OCI-LY1 (cell line): Measurements from ENCODE around the gene BRD4.

Experiments used
- CTCF ChIP-seq: fragments of 200-600 bp; sonication (generic), shearing (Covaris generic); IDR thresholded peaks from 2 replicates; pipeline ENCODE4 v1.5.1; 2017; ENCODE audit warnings: mild to moderate bottlenecking, antibody characterized with exemption, low read length, moderate library complexity, mixed read lengths
- EZH2 ChIP-seq: fragments of 200-600 bp; sonication (generic), shearing (Covaris generic); IDR thresholded peaks from 2 replicates; pipeline ENCODE4 v1.8.0; 2017; ENCODE audit warnings: borderline replicate concordance, mixed run types, mild to moderate bottlenecking, antibody characterized with exemption, low read length, moderate library complexity, mixed read lengths

GRCh38 chr19:15358918-15359317 lies 26.6 kb upstream of the BRD4 start:
- TF ChIP-seq CTCF (no peak), EZH2 (no peak)
